Measurements from ENCODE around the gene TMEM272. TPM values are rescaled to one million over a fixed set of nuclear protein-coding genes. Genes with fewer than 3 reads are reported as not detected.

The TMEM272 gene
- total RNA-seq, 1 experiment from 2014 or later: 0.14 TPM

GRCh38 chr13:51778392-51778791, 66.6 kb downstream of the TMEM272 start:
- Mint-ChIP-seq H3K27me3 (ENCODE audit: insufficient read depth, unreplicated experiment) (no peaks in the 10 kb centered on the region), H3K27ac (ENCODE audit: unreplicated experiment) (no peak overlapping the region), H3K4me1 (ENCODE audit: low read depth, unreplicated experiment) (peaks cover 11% of the 10 kb centered on the region), H3K4me3 (ENCODE audit: unreplicated experiment) (no peak overlapping the region), H3K36me3 (ENCODE audit: insufficient read depth, unreplicated experiment) (no peaks in the 10 kb centered on the region), H3K9me3 (ENCODE audit: unreplicated experiment) (no peaks in the 10 kb centered on the region)
- Histone ChIP-seq H3K9me3 (no peaks in the 10 kb centered on the region), H3K27me3 (replicated peaks; ENCODE audit: control insufficient read depth, insufficient read depth, low read length) (no peaks in the 10 kb centered on the region), H3K4me1 (peaks cover 10% of the 10 kb centered on the region; the same call in 1 of the 2 replicates), H3K36me3 (ENCODE audit: control insufficient read depth, insufficient read depth, low read length) (no peaks in the 10 kb centered on the region), H3K4me3 (ENCODE audit: low read depth, low read length) (no peak overlapping the region)
- DNase-seq: no peak
- CTCF ChIA-PET: no interaction called here
- no peak for TF ChIP-seq CTCF (IDR thresholded peaks at IDR 0.05; ENCODE audit: insufficient read depth in 1 of 2, low read depth in 1 of 2, low read length in 1 of 2, severe bottlenecking in 1 of 2, unreplicated experiment in 1 of 2)
- POLR2A ChIA-PET: no interaction called here
- intact Hi-C loops (cut with micrococcal nuclease; ENCODE audit: unreplicated experiment): no loop called here
- no TSS peak for BruUV-seq (replicated peaks)

- Mint-ChIP-seq H3K27me3 (ENCODE audit: insufficient read depth, unreplicated experiment) (no peaks in the 10 kb centered on the region), H3K27ac (ENCODE audit: unreplicated experiment) (no peak overlapping the region), H3K4me1 (ENCODE audit: low read depth, unreplicated experiment) (peaks cover 11% of the 10 kb centered on the region), H3K36me3 (ENCODE audit: insufficient read depth, unreplicated experiment) (no peaks in the 10 kb centered on the region), H3K4me3 (ENCODE audit: unreplicated experiment) (no peak overlapping the region), H3K9me3 (ENCODE audit: unreplicated experiment) (no peaks in the 10 kb centered on the region)
- Histone ChIP-seq H3K9me3 (no peaks in the 10 kb centered on the region), H3K36me3 (ENCODE audit: control insufficient read depth, insufficient read depth, low read length) (no peaks in the 10 kb centered on the region), H3K4me3 (ENCODE audit: low read depth, low read length) (no peak overlapping the region), H3K27me3 (replicated peaks; ENCODE audit: control insufficient read depth, insufficient read depth, low read length) (no peaks in the 10 kb centered on the region), H3K4me1 (peaks cover 10% of the 10 kb centered on the region; the same call in 1 of the 2 replicates)
- ChIA-PET CTCF (no interaction called here), POLR2A (no interaction called here)
- no peak for DNase-seq
- intact Hi-C loops (cut with micrococcal nuclease; ENCODE audit: unreplicated experiment): no loop called here
- no TSS peak for BruUV-seq (replicated peaks)
- TF ChIP-seq CTCF (IDR thresholded peaks at IDR 0.05; ENCODE audit: insufficient read depth in 1 of 2, low read depth in 1 of 2, low read length in 1 of 2, severe bottlenecking in 1 of 2, unreplicated experiment in 1 of 2): no peak
Observed at GRCh38 chr13:51777921-51778320, 67.1 kb downstream of the TMEM272 start.

- no peaks in the 10 kb centered on the region for H3K36me3 Mint-ChIP-seq (ENCODE audit: insufficient read depth, unreplicated experiment)
- intact Hi-C loops (cut with micrococcal nuclease; ENCODE audit: unreplicated experiment): no loop called here
- no TSS peak for BruUV-seq (replicated peaks)
- no peak for DNase-seq
- no peak overlapping the region for H3K4me3 Mint-ChIP-seq (ENCODE audit: unreplicated experiment)
- H3K9me3 Mint-ChIP-seq (ENCODE audit: unreplicated experiment): no peaks in the 10 kb centered on the region
- H3K27me3 ChIP-seq (replicated peaks; ENCODE audit: control insufficient read depth, insufficient read depth, low read length): no peaks in the 10 kb centered on the region
- no peaks in the 10 kb centered on the region for H3K27me3 Mint-ChIP-seq (ENCODE audit: insufficient read depth, unreplicated experiment)
- POLR2A ChIA-PET: no interaction called here
- no peaks in the 10 kb centered on the region for H3K4me1 Mint-ChIP-seq (ENCODE audit: low read depth, unreplicated experiment)
- no peak overlapping the region for H3K4me3 ChIP-seq (ENCODE audit: low read depth, low read length)
- no peaks in the 10 kb centered on the region for H3K4me1 ChIP-seq
- no peak for TF ChIP-seq CTCF (IDR thresholded peaks at IDR 0.05; ENCODE audit: insufficient read depth in 1 of 2, low read depth in 1 of 2, low read length in 1 of 2, severe bottlenecking in 1 of 2, unreplicated experiment in 1 of 2)
- H3K36me3 ChIP-seq (ENCODE audit: control insufficient read depth, insufficient read depth, low read length): no peaks in the 10 kb centered on the region
- H3K27ac Mint-ChIP-seq (ENCODE audit: unreplicated experiment): no peak overlapping the region
- CTCF ChIA-PET: no interaction called here
- no peaks in the 10 kb centered on the region for H3K9me3 ChIP-seq
Observed at GRCh38 chr13:51776179-51776578, 68.8 kb downstream of the TMEM272 start.
